IMR-90 (cell line): Measurements from ENCODE around the gene TMEM237. TPM values are rescaled to one million over a fixed set of nuclear protein-coding genes. Genes with fewer than 3 reads are reported as not detected.
A peak's percentile ranks its signal among the peaks of the same experiment; 100 is the strongest.

ENCODE experiments used
- ATAC-seq: fragments of 200-7000 bp; cut with Tn5 transposase; 2 replicates; pipeline ENCODE4 v1.9.1; 2020; ENCODE audit warnings: low read depth, mild to moderate bottlenecking, moderate library complexity
- BruUV-seq: library from RNA; stranded (reverse); fragments of 400-500 nt; replicated peaks from 2 replicates; lab custom pipeline; 2021; lab: Mats Ljungman, UMichigan
- CTCF ChIA-PET: fragments of 300-600 bp; formaldehyde crosslinking; extraction: SDS; loops from one replicate; lab custom pipeline; 2021; ENCODE audit warnings: antibody characterized with exemption; lab: Yijun Ruan, JAX
- POLR2A ChIA-PET: fragments of 300-600 bp; sonication (Branson Sonifier 250); formaldehyde crosslinking; loops from one replicate; lab custom pipeline; 2022; ENCODE audit warnings: antibody characterized with exemption; ENCODE audit not compliant: unreplicated experiment; lab: Charles Lee
- DNase-seq: peaks from one replicate; pipeline ENCODE4 v3.0.0; 2013
- H2AFZ ChIP-seq: replicated peaks from 2 replicates; pipeline ENCODE3; 2013; ENCODE audit warnings: low read length, mild to moderate bottlenecking; ENCODE audit not compliant: poor library complexity
- H2AK5ac ChIP-seq: 2 replicates; pipeline ENCODE4 v1.6.1; 2013; ENCODE audit warnings: low read depth, low read length, inconsistent platforms
- H2AK9ac ChIP-seq: replicated peaks from 2 replicates; pipeline ENCODE3; 2013; ENCODE audit warnings: mild to moderate bottlenecking, low read depth, low read length, moderate library complexity; ENCODE audit not compliant: poor library complexity
- H2BK120ac ChIP-seq: 2 replicates; pipeline ENCODE4 v1.6.1; 2013; ENCODE audit warnings: low read depth, low read length, inconsistent platforms
- H2BK15ac ChIP-seq: 3 replicates; pipeline ENCODE4 v1.6.1; 2013; ENCODE audit warnings: low read depth, low read length, inconsistent platforms
- H2BK20ac ChIP-seq: 2 replicates; pipeline ENCODE4 v1.6.1; 2013; ENCODE audit warnings: low read depth, mild to moderate bottlenecking, inconsistent platforms, low read length, moderate library complexity
- H2BK5ac ChIP-seq: 2 replicates; pipeline ENCODE4 v1.6.1; 2013; ENCODE audit warnings: mild to moderate bottlenecking, low read depth, low read length, inconsistent platforms; ENCODE audit not compliant: poor library complexity, severe bottlenecking
- H3K14ac ChIP-seq: replicated peaks from 2 replicates; pipeline ENCODE4 v1.6.1; 2013; ENCODE audit warnings: low read depth, low read length, inconsistent platforms
- H3K18ac ChIP-seq: 2 replicates; pipeline ENCODE4 v1.6.1; 2013; ENCODE audit warnings: low read depth, low read length, control low read depth
- H3K23ac ChIP-seq: 2 replicates; pipeline ENCODE4 v1.6.1; 2013; ENCODE audit warnings: low read depth, low read length, inconsistent platforms
- H3K27ac ChIP-seq: 2 replicates; pipeline ENCODE4 v1.5.1; 2013; ENCODE audit warnings: mild to moderate bottlenecking, control low read depth, low read length; ENCODE audit not compliant: insufficient read depth
- H3K27me3 ChIP-seq: 2 replicates; pipeline ENCODE4 v1.6.1; 2013; ENCODE audit warnings: low read length; ENCODE audit not compliant: control insufficient read depth, insufficient read depth
- H3K36me3 ChIP-seq: 2 replicates; pipeline ENCODE4 v1.6.1; 2013; ENCODE audit warnings: low read length, mixed read lengths; ENCODE audit not compliant: control insufficient read depth, insufficient read depth
- H3K4ac ChIP-seq: 2 replicates; pipeline ENCODE4 v1.6.1; 2013; ENCODE audit warnings: low read depth, low read length, inconsistent platforms
- H3K4me1 ChIP-seq: 2 replicates; pipeline ENCODE4 v1.6.1; 2013; ENCODE audit warnings: low read length, mixed read lengths; ENCODE audit not compliant: control insufficient read depth, insufficient read depth
- H3K4me2 ChIP-seq: 2 replicates; pipeline ENCODE4 v1.6.1; 2013; ENCODE audit warnings: low read depth, mild to moderate bottlenecking, control low read depth, low read length, moderate library complexity
- H3K4me3 ChIP-seq: 2 replicates; pipeline ENCODE4 v1.5.1; 2013; ENCODE audit warnings: low read depth, mild to moderate bottlenecking, control low read depth, low read length, moderate library complexity; ENCODE audit not compliant: insufficient read depth
- H3K56ac ChIP-seq: 2 replicates; pipeline ENCODE4 v1.6.1; 2013; ENCODE audit warnings: low read length, inconsistent platforms; ENCODE audit not compliant: insufficient read depth; ENCODE audit errors: extremely low read depth
- H3K79me1 ChIP-seq, 2 experiments: 2 replicates each; pipeline ENCODE4 v1.6.1; 2013; ENCODE audit warnings: low read length in 2 of 2, inconsistent platforms in 1 of 2, low read depth in 1 of 2
- H3K9ac ChIP-seq: 2 replicates; pipeline ENCODE4 v1.6.1; 2013; ENCODE audit warnings: low read depth, low read length, control low read depth
- H3K9me1 ChIP-seq: 2 replicates; pipeline ENCODE4 v1.6.1; 2013; ENCODE audit warnings: low read length, inconsistent platforms; ENCODE audit not compliant: insufficient read depth
- H3K9me3 ChIP-seq: 2 replicates; pipeline ENCODE4 v1.6.1; 2013; ENCODE audit warnings: low read length; ENCODE audit not compliant: control insufficient read depth, insufficient read depth
- H4K20me1 ChIP-seq: 2 replicates; pipeline ENCODE4 v1.6.1; 2013; ENCODE audit warnings: low read length, inconsistent platforms; ENCODE audit not compliant: insufficient read depth
- H4K5ac ChIP-seq: 2 replicates; pipeline ENCODE4 v1.6.1; 2013; ENCODE audit warnings: mild to moderate bottlenecking, low read depth, low read length, control low read depth
- H4K8ac ChIP-seq, 2 experiments: 2 replicates each; pipeline ENCODE4 v1.6.1; 2013; ENCODE audit warnings: low read depth in 2 of 2, low read length in 2 of 2, control low read depth in 1 of 2, inconsistent platforms in 1 of 2
- H4K91ac ChIP-seq: 2 replicates; pipeline ENCODE4 v1.6.1; 2013; ENCODE audit warnings: low read depth, low read length, inconsistent platforms; ENCODE audit not compliant: insufficient read depth
- BHLHE40 ChIP-seq: fragments of 150-350 bp; IDR thresholded peaks from 2 replicates; pipeline ENCODE4 v1.6.1; 2016; ENCODE audit warnings: mild to moderate bottlenecking, low read depth, low read length
- CHD1 ChIP-seq: IDR thresholded peaks from 2 replicates; pipeline ENCODE4 v1.6.1; 2012; ENCODE audit warnings: low read depth, low read length, improper control_type of control experiment
- FOS ChIP-seq: fragments of 150-350 bp; IDR thresholded peaks from 2 replicates; pipeline ENCODE4 v1.6.1; 2016; ENCODE audit warnings: low read depth, low read length
- MAZ ChIP-seq: IDR thresholded peaks from 2 replicates; pipeline ENCODE4 v1.6.1; 2012; ENCODE audit warnings: low read depth, mild to moderate bottlenecking, low read length, improper control_type of control experiment, moderate library complexity, borderline replicate concordance
- RAD21 ChIP-seq: IDR thresholded peaks from 2 replicates; pipeline ENCODE4 v1.6.1; 2012; ENCODE audit warnings: low read length, improper control_type of control experiment
- RCOR1 ChIP-seq: IDR thresholded peaks from 2 replicates; pipeline ENCODE4 v1.6.1; 2012; ENCODE audit warnings: mild to moderate bottlenecking, low read length, improper control_type of control experiment; ENCODE audit not compliant: insufficient replicate concordance
- RFX5 ChIP-seq: IDR thresholded peaks from 2 replicates; pipeline ENCODE4 v1.8.0; 2012; ENCODE audit warnings: low read depth, mild to moderate bottlenecking, low read length, moderate library complexity
- WGBS, 2 experiments: methylation state at CpG; one replicate each; pipeline versions ENCODE4 v1.1.5 to v1.1.7; 2013; ENCODE audit warnings: missing lambda C conversion rate in 2 of 2; ENCODE audit not compliant: insufficient read length in 1 of 2; ENCODE audit errors: extremely low coverage in 2 of 2; 5-methylcytosine and 5-hydroxymethylcytosine counted together
- dilution Hi-C: fragments of 300-500 bp; cut with HindIII; formaldehyde crosslinking; loops from one replicate; pipeline ENCODE4 v1.14.3; 2018; ENCODE audit warnings: low sequenced_read_pairs; ENCODE audit not compliant: unreplicated experiment
- in situ Hi-C: fragments of 300-500 bp; cut with MboI; formaldehyde crosslinking; loops from 3 replicates; pipeline ENCODE4 v1.14.3; 2019; ENCODE audit warnings: low sequenced_read_pairs, inconsistent platforms, mixed read lengths
- intact Hi-C: fragments of 100-400 bp; cut with micrococcal nuclease; formaldehyde crosslinking; loops from 2 replicates; pipeline ENCODE4 v1.10.0; 2022
- polyA plus RNA-seq, 3 experiments: library from polyadenylated mRNA; depleted of rRNA; stranded (reverse); fragments of >200 nt; gene quantifications; 2 replicates each; pipeline ENCODE4 v1.2.3, GENCODE V29; 2012; ENCODE audit warnings: low replicate concordance in 1 of 3
- total RNA-seq: library from RNA; depleted of rRNA; stranded (reverse); fragments of >200 nt; gene quantifications from 2 replicates; pipeline ENCODE4 v1.2.3, GENCODE V29; 2012

The TMEM237 gene
- total and polyA plus RNA-seq, 2 of the 4 experiments (the other 2 are of a cell fraction) = 29.4 to 58.8 TPM

DNA sequence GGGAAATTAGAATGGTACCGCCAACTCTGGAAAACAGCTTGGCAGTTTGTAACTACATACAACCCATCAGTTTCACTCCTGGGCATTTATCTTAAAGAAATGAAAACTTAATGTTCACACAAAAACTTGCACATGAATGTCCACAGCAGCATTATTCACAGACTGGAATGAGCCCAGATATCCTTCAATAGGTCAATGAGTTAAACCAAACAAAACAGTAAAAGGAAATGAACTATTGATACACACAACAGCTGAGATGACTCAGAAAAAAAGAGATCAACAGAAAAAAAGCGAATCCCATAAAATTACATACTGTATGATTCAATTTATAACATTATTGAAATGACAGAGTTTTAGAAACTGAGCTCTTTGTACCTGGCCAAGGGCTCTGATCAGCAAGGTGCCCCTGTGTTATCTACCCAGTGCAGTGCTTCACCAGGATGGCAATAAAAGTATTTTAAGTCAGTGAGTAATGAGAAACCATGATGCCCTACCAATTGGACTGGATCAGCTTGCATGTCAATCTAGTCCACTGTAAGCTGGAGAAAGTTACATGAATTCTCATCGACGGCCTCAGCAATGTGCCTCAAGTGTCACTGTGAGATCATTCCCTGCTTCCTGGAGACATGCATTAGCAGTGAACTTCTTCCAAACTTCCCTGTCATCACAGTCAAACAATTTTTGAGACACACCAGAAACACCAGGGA is 21.9 kb downstream of the TMEM237 start:
- DNase-seq (peak; percentile 37), ATAC-seq (no peak; the same call in 1 of the 2 replicates)
- Histone ChIP-seq H2BK15ac (no peak overlapping the region), H3K9me1 (0 out of 2 replicates have a peak, but pooled peaks cover 2% of the 10 kb centered on the region), H3K23ac (no peak overlapping the region), H3K4me1 (no peaks in the 10 kb centered on the region), H2AK9ac (no peak overlapping the region), H3K4ac (no peak overlapping the region), H2BK20ac (no peak overlapping the region), H2BK120ac (no peak overlapping the region), H2AFZ (no peak overlapping the region), H2AK5ac (no peak overlapping the region), H4K5ac (no peak overlapping the region), H3K4me2 (no peak overlapping the region), H4K20me1 (no peaks in the 10 kb centered on the region), H3K36me3 (peaks cover 6% of the 10 kb centered on the region), H3K79me1 (no peaks in the 10 kb centered on the region), H3K56ac (no peak overlapping the region), H3K14ac (no peak overlapping the region), H4K91ac (no peak overlapping the region), H3K27ac (no peak overlapping the region), H3K18ac (no peak overlapping the region), H4K8ac (no peak overlapping the region), H2BK5ac (no peak overlapping the region), H3K27me3 (no peaks in the 10 kb centered on the region), H3K9ac (no peak overlapping the region), H3K9me3 (no peaks in the 10 kb centered on the region), H3K4me3 (no peak overlapping the region)
- no peak for TF ChIP-seq BHLHE40
- no peak for TF ChIP-seq RAD21
- TF ChIP-seq RFX5 = no peak
- TF ChIP-seq RCOR1 = no peak
- TF ChIP-seq CHD1 = no peak
- TF ChIP-seq MAZ = no peak
- no peak for TF ChIP-seq FOS
- intact Hi-C loops = no loop called here
- dilution Hi-C loops = no loop called here
- WGBS, 2 experiments = 100% methylated on average over 2 of the region's 4 CpGs; no CpG with 5 or more reads in 1 of the 2 experiments
- ChIA-PET CTCF (no interaction called here), POLR2A (no interaction called here)
- in situ Hi-C loops = loop anchor here (25.0 kb wide), 1 partner anchor 384 kb away; no protein-coding TSS in a partner anchor
- no TSS peak for BruUV-seq
